HAP-1 (cell line): ENCODE data around the gene BCO2.

Experiments
- DNase-seq, 2 experiments: peaks; one replicate each; pipeline ENCODE4 v3.0.0-alpha.2; 2016 to 2020; ENCODE audit warnings: low spot score in 2 of 2
- H3K27me3 ChIP-seq: fragments of 250-450 bp; sonication (Bioruptor Pico); 2 replicates; pipeline ENCODE4 v1.5.1; 2020; ENCODE audit warnings: low read depth, mild to moderate bottlenecking, moderate library complexity
- H3K36me3 ChIP-seq: fragments of 250-450 bp; sonication (Bioruptor Pico); replicated peaks from 2 replicates; pipeline ENCODE4 v1.5.1; 2020; ENCODE audit warnings: mild to moderate bottlenecking
- H3K4me1 ChIP-seq: fragments of 250-450 bp; sonication (Bioruptor Pico); 2 replicates; pipeline ENCODE4 v1.5.1; 2020; ENCODE audit warnings: mild to moderate bottlenecking
- H3K4me3 ChIP-seq: fragments of 250-450 bp; sonication (Bioruptor Pico); 2 replicates; pipeline ENCODE4 v1.5.1; 2020; ENCODE audit warnings: mild to moderate bottlenecking, moderate library complexity
- H3K9me3 ChIP-seq: fragments of 250-450 bp; sonication (Bioruptor Pico); 2 replicates; pipeline ENCODE4 v1.5.1; 2020; ENCODE audit warnings: mild to moderate bottlenecking, moderate library complexity
- in situ Hi-C: fragments of 300-500 bp; cut with MboI; formaldehyde crosslinking; loops from 3 replicates; pipeline ENCODE4 v1.14.3; 2020; ENCODE audit warnings: low sequenced_read_pairs, inconsistent platforms, mixed read lengths

The BCO2 gene

DNA sequence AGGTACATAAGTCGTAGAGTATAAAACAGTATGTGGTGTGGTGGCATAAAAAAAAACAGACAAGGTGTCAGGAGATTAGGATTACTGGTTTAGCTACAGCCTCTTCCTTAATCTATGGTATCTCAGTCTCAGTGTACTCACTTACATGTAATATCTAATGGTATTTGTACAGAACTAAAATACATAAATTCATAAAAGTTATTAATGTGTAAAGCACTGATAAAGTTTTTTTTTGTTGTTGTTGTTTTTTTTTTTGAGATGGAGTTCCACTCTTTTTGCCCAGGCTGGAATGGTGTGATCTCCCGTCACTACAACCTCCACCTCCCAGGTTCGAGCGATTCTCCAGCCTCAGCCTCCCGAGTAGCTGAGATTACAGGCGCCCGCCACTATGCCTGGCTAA, 53.8 kb downstream of the BCO2 start:
- Histone ChIP-seq H3K9me3 (no peaks in the 10 kb centered on the region), H3K36me3 (peaks cover 8% of the 10 kb centered on the region), H3K4me3 (no peak overlapping the region), H3K4me1 (peaks cover 15% of the 10 kb centered on the region), H3K27me3 (no peaks in the 10 kb centered on the region)
- in situ Hi-C loops: loop anchor here (10.0 kb wide), 1 partner anchor 1056 kb away; no protein-coding TSS in a partner anchor
- no peak for DNase-seq

DNA sequence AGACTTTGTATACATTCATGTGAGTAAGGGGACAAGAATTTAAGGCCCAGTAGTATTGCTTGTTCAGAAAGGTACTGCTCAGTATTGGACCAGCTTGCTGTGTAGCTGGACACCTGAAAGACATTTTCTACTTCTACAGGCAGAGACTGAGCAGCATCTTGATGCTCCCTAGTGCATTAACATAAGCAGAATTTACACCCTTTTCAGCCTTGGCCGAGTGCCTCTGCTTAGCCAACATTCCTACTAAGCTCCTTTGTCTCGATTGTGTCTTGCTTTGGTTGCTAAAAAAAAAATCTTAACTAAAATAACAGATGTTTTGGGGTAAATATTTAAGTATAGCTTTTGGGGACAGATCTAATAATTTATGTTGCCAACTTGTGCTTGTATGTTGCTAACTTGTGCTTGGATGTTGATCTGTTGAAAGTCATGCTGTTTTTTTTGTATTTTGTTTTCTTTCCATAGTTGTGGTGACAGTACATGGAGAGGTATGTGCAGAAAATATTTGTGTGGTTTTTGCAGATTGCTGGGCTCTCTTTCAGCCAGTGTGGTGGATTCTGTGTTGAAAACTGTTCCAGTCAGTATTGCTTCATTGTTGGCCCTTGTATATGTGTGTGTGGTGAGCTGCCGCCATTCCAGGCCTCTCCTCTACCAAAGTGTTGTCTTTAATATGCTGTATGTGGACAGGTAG, 54.6 kb downstream of the BCO2 start:
- peaks cover 8% of the 10 kb centered on the region for H3K36me3 ChIP-seq
- no peak for DNase-seq
- H3K9me3 ChIP-seq: no peaks in the 10 kb centered on the region
- no peaks in the 10 kb centered on the region for H3K27me3 ChIP-seq
- no peak overlapping the region for H3K4me3 ChIP-seq
- in situ Hi-C loops: loop anchor here (10.0 kb wide), 1 partner anchor 1055 kb away; no protein-coding TSS in a partner anchor
- H3K4me1 ChIP-seq: peaks cover 15% of the 10 kb centered on the region

DNA sequence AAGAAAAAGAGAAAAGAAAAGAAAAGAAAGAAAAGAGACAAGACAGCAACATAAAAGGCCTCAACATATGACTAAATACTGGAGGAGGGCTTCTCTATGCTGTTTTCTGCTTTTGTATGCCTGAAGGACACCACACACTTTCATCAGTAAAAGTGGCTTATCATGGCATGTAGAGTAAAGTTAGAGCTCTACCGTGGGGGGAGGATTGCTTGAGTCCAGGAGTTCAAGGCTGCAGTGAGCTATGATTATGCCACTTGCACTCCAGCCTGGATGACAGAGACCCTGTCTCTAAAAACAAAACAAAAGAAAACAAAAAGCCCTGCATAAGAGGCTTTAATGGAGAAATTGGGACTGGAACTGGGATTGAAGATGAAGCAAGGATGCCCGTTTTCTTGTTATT, 56.6 kb downstream of the BCO2 start:
- Histone ChIP-seq H3K36me3 (peaks cover 22% of the 10 kb centered on the region), H3K4me1 (peaks cover 15% of the 10 kb centered on the region), H3K27me3 (no peaks in the 10 kb centered on the region), H3K9me3 (no peaks in the 10 kb centered on the region), H3K4me3 (no peak overlapping the region)
- no peak for DNase-seq
- in situ Hi-C loops: no loop called here

DNA sequence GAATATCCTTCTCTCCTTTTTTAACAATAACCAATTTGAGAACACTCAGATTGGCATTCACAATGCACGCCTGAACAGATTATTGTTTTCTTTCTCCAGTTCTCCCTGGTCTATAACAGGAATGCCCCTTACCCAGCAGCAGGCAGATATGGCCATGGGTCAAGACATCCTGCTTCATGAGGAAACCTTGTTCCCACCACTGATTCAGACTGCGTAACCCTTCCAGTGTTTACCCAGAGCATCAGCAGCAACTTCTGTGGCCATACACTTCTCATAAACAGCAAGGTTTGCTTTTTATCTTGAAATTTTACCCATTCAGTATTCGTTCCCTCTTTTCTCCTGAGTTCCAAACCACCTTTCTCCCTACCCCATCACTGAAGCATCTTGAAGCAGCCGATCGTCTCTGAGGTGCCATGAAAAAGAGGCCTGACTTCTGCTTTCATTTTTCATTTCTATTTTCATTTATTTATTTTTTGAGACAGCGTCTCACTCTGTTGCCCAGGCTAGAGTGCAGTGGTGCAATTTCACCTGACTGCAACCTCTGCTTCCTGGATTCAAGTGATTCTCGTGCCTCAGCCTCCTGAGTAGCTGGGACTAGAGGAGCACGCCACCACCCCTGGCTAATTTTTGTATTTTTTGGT, 60.6 kb downstream of the BCO2 start:
- DNase-seq: no peak
- Histone ChIP-seq H3K4me1 (peaks cover 7% of the 10 kb centered on the region), H3K36me3 (peaks cover 27% of the 10 kb centered on the region), H3K9me3 (no peaks in the 10 kb centered on the region), H3K27me3 (no peaks in the 10 kb centered on the region), H3K4me3 (no peak overlapping the region)
- in situ Hi-C loops: no loop called here

DNA sequence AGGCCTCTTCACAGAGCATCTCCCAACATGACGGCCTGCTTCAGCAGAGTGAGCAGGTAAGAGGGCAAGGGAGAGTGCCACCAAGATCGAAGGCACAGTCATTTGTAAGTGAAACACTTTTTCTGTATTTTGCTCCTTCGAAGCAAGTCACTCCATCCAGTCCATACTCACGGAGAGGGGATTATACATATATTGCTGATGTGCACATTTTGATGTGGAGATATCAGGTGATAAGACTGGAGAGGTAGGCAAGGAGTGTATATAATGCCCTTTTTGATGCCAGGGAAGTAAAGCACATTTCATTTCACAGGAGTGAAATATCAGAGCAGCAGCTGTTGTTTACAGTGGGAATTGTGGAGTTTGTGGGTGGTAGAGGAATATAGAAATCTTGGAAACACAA, 62.1 kb downstream of the BCO2 start:
- Histone ChIP-seq H3K36me3 (peaks cover 27% of the 10 kb centered on the region), H3K9me3 (no peaks in the 10 kb centered on the region), H3K4me3 (no peak overlapping the region), H3K4me1 (peaks cover 6% of the 10 kb centered on the region), H3K27me3 (no peaks in the 10 kb centered on the region)
- DNase-seq: no peak
- in situ Hi-C loops: no loop called here

DNA sequence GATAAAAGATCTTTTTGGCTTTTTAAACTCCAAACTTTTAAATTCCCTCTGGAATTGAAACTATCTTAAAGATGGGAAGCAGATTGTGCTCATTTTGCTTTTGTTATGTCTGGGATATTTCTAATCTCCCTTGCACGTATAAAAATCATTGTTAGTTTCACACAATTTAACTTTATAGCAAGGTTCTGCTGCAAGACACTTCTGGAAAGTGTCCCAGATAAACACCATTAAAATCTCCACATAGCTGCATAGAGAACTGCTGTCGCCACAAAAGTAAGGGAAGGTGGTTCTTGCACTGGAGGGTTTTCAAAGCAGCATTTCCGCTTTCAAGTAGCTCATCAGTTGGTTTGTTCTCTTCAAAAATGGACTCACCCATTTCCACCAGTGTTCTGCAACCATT, 62.7 kb downstream of the BCO2 start:
- H3K4me1 ChIP-seq: peaks cover under 1% of the 10 kb centered on the region; the same call in 1 of the 2 replicates
- no peaks in the 10 kb centered on the region for H3K27me3 ChIP-seq
- peaks cover 24% of the 10 kb centered on the region for H3K36me3 ChIP-seq
- H3K4me3 ChIP-seq: no peak overlapping the region
- in situ Hi-C loops: no loop called here
- DNase-seq: no peak
- H3K9me3 ChIP-seq: no peaks in the 10 kb centered on the region

DNA sequence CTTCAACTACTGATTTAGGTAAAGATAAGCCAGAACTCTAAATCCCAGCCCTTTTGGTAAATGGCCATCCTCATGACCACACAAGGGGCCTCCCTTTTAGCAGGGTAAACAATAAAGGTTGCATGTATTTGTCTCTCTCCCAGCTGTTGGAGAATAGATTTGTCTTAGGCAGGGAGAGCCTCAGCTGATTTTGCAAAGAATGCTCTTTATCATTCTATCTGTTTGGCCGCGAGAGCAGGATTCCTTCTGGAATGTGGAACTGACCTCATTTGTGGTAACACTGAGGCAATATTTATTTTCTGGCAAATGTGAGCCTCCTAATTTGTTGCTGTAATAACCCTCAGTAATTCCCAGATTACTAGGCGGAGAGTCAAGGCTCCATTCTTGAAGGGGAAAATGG, 66.2 kb downstream of the BCO2 start:
- peaks cover 14% of the 10 kb centered on the region for H3K36me3 ChIP-seq
- H3K9me3 ChIP-seq: no peaks in the 10 kb centered on the region
- no peak for DNase-seq
- no peaks in the 10 kb centered on the region for H3K4me1 ChIP-seq
- no peaks in the 10 kb centered on the region for H3K27me3 ChIP-seq
- no peak overlapping the region for H3K4me3 ChIP-seq
- in situ Hi-C loops: no loop called here

DNA sequence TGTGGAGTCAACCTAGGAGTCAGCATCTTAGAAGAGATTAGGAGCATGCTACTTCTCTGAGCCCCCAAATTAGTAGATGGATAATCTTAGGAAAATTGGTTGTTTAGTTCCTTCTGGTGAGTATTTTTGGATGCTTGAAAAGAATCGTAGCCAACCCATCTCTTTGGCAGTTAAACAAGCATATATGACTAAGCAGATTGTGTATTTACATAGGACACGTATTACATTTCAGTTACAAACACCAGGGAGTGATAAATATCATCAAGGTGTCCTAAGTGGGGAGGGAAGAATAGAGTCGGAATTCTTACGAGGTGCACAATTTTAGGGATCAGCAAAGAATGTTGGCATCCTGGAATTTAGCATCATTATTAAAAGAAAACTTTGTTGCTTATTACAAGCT, 71.9 kb downstream of the BCO2 start:
- Histone ChIP-seq H3K4me1 (no peaks in the 10 kb centered on the region), H3K36me3 (no peaks in the 10 kb centered on the region), H3K27me3 (no peaks in the 10 kb centered on the region), H3K4me3 (no peak overlapping the region), H3K9me3 (no peaks in the 10 kb centered on the region)
- in situ Hi-C loops: no loop called here
- DNase-seq: no peak

DNA sequence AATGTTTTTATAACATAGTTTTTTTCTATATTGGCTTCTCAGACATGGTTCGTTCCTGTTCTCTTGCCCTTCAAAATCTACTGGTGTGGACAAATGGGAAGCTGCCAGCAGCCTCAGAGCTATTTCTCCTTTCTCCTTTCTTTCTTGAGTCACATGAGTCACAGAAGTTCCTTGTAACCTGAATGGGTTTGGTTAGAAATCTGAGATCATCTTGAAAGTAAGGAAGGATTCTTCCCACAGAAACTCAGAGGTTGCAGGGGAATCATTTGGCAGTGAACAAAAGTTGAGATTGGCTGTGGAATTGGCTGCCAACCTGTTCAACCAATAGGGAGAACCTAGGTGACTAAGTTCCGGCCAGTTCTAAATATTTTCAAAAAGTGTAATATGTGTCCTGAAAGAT, 72.9 kb downstream of the BCO2 start:
- no peaks in the 10 kb centered on the region for H3K36me3 ChIP-seq

DNA sequence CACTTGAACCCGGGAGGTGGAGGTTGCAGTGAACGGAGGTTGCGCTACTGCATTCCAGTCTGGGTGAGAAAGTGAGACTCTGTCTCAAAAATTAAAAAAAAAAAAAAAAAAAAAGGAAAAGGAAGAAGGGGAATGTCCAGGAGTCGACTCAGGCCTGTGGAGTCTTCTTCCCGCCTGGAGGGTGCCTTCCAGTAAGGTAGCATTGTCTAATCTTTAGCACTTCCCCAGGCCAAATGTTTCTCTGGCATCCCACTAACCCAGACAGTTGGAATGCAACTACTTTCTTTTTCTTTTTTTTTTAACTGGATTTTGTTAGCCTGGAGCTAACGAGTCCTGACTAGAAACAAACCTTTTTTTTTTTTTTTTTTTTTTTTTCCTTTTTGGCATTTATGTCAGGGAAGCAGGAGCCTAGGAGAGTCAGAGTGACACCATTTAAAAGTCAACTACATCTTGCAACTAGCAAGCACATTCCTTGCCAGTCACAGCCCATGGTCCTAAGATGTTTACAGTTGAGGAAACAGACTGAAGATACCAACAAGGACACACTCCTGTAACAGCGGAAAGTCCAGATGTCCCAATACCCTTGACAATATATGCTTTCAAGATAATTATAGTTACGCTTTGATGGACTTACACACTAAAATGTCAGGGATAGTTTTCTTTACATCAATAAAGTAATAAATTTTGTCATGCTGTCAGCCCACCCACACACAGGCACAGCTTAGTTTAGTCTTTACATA, 74.7 kb downstream of the BCO2 start:
- DNase-seq: no peak
- Histone ChIP-seq H3K27me3 (no peaks in the 10 kb centered on the region), H3K9me3 (no peaks in the 10 kb centered on the region), H3K4me3 (no peak overlapping the region), H3K36me3 (no peaks in the 10 kb centered on the region), H3K4me1 (no peaks in the 10 kb centered on the region)
- in situ Hi-C loops: no loop called here

More for the DNA sequence above, 72.9 kb downstream of the BCO2 start:
- in situ Hi-C loops: no loop called here
- no peaks in the 10 kb centered on the region for H3K4me1 ChIP-seq
- no peak overlapping the region for H3K4me3 ChIP-seq
- H3K9me3 ChIP-seq: no peaks in the 10 kb centered on the region
- H3K27me3 ChIP-seq: no peaks in the 10 kb centered on the region
- DNase-seq: no peak

DNA sequence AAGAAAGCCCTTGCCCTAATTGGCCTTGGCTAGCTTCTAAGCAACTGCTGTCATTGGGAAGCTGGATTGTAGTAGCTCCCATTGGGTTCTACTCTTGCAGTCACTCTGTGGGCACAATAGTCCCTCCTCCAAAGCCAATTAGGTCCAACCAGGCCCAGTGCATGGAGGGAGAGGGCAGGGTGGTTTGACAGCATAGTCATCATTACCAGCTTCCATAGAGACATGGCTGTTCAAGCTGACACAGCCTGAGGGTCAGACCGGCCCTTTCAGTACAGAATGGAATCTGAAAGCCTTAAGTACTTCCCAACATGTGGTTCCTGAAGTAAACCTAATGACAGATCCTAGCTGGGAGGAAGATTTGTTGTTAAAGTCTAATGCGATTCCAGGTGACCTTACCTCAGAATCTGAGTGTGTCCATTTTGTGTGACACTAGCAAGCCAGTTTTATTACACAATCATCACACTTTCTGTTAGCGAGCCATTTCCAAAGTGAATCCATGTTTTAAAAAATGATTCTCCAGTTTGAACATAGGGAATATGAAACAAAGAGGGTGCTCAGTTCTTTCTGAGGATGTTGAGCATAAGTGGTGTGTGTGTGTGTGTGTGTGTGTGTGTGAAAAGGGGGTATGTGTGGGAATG, 78.4 kb downstream of the BCO2 start:
- Histone ChIP-seq H3K4me3 (no peak overlapping the region), H3K36me3 (no peaks in the 10 kb centered on the region), H3K9me3 (no peaks in the 10 kb centered on the region), H3K4me1 (no peaks in the 10 kb centered on the region), H3K27me3 (no peaks in the 10 kb centered on the region)
- no peak for DNase-seq
- in situ Hi-C loops: no loop called here

DNA sequence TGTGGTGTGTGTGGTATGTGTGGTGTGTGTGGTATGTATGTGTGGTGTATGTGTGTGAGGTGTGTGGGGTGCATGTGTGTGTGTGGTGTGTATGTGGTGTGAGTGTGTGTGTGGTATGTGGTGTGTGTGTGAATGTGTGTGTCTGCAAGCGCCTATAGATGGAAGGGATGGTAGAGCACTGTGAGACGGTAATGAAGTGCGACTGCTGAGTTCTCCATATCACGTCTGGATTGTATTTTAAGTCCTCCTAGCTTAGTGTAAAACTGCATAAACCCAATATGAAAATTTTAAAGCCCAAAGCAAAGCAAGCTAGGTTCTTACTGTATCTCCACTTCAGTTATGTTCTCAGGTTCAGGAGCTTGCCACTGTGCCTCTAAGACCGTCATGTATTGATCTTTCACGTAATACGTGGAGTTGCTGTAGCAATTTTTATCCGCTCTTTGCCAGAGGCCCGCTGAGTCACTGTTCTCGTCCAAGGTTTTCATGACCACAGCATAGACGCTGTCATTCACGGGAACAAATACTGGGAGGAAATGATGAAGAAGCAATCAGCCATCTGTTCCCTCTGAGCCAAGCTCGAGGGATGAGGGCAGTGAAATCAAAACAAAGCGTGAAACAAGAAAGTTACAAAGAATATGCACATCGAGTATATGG, 79.9 kb downstream of the BCO2 start:
- Histone ChIP-seq H3K4me3 (no peak overlapping the region), H3K9me3 (no peaks in the 10 kb centered on the region), H3K36me3 (no peaks in the 10 kb centered on the region), H3K27me3 (no peaks in the 10 kb centered on the region), H3K4me1 (no peaks in the 10 kb centered on the region)
- no peak for DNase-seq
- in situ Hi-C loops: no loop called here

DNA sequence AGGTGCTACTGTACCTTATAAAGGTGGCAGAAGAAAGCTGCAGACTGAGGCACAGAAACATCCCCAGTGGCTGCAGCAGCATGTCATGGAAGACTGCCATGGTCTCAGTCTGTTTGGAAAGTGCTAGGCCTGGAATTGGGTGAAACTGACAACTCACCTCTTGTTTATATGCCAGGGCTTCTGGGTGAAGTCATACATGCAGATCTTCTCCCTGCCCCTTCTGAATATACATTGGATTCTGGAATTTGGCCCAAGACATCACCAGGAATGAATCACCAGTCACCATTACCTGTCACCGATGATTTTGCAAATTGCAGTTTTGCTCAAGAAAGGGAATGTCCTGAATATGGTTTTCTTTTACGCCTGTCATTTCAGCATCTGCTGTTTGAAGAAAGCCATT, 85.2 kb downstream of the BCO2 start, which contains the start of gene PLET1:
Gene PLET1, minus strand, starts transcription at position 371 of the 400 bp plus-strand sequence. Its CDS starts 271 bp downstream, at position 100.
- H3K36me3 ChIP-seq: no peaks in the 10 kb centered on the region
- DNase-seq: no peak
- in situ Hi-C loops: no loop called here

More for the DNA sequence above, 85.2 kb downstream of the BCO2 start, which contains the start of gene PLET1:
- Histone ChIP-seq H3K4me1 (no peaks in the 10 kb centered on the region), H3K27me3 (no peaks in the 10 kb centered on the region), H3K4me3 (no peak within 1 kb of the TSS), H3K9me3 (no peaks in the 10 kb centered on the region)
